ENCODE results near the gene NOC4L. TPM values are rescaled to one million over a fixed set of nuclear protein-coding genes. Genes with fewer than 3 reads are reported as not detected.
"Not testable (repeated sequence)": the region's sequence is repeated elsewhere in the genome, so short reads cannot be mapped to it uniquely, and the experiment has no call there.

The NOC4L gene
- total RNA-seq, 1 experiment from 2014 or later = 11.4 TPM

DNA sequence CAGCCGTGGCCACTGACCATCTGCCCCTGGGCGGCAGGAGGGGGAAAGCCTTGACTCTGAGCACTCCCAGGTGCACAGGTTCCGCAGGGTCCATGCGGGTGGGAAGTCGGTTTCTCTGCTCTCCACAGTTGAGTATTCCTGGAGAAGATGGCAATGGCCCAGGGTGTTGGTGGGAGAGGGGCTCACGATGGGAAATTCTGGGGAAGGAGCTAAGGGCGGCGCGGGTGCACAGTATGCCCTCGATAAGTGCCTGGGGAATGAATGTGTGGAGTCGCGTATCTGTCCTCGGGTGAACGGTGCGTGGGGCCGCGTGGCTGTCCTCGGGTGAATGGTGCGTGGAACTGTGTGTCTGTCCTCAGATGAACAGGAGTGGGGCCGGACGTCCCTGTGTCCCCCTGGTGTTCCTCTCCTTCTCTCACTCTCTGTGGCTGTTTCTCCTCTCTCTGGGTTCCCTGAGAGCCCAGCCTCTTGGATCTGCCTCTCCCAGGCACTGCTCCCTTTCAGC lies 38.0 kb downstream of the NOC4L start:
- DNase-seq (ENCODE audit: low read depth, low spot score) = no peak
- in situ Hi-C loops (cut with HindIII; ENCODE audit: low pct_unique_long_range_greater_than_20kb, low sequenced_read_pairs) = no loop called here

DNA sequence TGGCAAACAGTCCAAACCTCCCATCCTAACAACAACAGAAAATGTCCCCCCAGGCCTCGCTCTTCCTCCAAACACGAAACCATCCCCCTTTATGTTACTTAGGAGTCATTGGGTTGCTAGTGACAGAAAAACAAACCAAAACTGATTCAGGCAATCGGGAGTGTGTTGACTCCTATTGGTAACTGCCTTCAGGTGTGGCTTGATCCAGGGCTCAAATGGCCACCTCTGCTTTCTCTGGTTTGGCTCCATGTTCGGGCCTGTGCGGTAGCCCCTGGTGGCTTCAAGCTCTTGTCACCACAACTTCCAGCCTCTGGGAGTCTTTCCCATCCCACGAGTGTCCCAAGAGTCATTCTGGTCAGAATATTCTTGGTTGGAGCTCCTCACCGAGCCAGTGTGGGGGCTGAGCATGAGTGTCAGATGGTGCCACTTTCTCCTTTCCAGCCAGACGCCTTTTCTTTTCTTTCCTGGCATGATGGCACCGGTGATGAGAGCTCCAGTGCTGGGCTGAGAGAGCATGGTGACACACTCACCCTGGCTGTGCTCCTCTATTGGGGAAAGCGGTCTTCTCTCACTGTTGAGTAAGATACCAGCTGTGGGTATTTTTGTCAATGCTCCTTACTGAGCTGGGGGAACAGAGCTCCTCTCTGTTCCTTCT lies 38.6 kb downstream of the NOC4L start:
- in situ Hi-C loops (cut with HindIII; ENCODE audit: low pct_unique_long_range_greater_than_20kb, low sequenced_read_pairs) = no loop called here
- DNase-seq (ENCODE audit: low read depth, low spot score) = peak; percentile 37

DNA sequence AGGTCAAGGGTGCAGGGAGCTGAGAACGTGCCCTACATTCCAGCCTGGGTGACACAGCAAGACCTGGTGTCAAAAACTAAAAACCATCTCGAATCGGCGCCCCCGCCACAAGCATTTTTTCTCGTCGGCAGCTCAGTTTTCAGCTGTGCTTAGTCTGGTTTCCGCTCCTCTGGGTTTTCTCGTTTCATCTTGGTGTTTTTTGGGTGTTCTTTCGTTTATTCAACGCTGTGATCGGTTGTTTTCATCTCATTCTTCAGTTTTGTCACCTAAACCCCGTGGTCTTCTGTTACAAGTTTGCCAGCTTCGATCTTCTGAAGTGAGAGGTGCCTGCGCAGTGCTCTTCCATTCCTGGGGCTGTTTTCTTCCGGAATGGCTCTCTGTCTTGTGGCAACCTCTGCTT lies 41.4 kb downstream of the NOC4L start:
- in situ Hi-C loops (cut with HindIII; ENCODE audit: low pct_unique_long_range_greater_than_20kb, low sequenced_read_pairs) = no loop called here

DNA sequence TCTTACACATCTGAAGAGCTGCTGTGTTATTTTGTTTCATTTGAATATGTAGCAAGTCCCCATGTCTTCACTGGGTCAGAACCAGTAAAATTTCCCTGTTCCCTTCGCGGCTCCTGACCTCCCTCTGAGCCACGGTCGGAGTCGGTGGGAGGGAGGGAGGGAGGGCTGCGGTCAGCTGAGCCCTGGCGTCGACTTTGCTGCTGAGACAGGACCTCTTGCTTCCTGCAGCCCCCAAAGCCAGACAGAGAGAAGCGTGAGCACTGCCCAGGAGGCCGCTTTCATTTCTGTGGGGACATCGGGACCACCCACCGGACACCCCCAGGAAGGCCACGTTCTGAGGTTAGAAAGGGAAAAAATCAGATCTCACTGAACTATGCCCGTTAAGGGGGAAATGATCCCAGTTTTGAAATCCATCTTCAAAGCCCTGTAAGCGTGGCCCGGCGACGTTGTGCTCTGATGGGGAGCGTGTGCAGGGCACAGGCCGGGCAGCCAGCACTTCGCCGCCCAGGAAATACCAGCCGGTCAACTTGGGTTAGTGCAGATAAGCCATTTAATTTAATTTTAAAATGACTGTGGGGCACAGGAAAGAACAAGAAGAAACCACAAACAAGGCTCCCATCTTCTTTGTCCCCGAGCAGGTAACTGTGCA lies 42.1 kb downstream of the NOC4L start:
- DNase-seq (ENCODE audit: low read depth, low spot score) = no peak
- in situ Hi-C loops (cut with HindIII; ENCODE audit: low pct_unique_long_range_greater_than_20kb, low sequenced_read_pairs) = no loop called here

More for the DNA sequence above, 41.4 kb downstream of the NOC4L start:
- DNase-seq (ENCODE audit: low read depth, low spot score) = no peak

DNA sequence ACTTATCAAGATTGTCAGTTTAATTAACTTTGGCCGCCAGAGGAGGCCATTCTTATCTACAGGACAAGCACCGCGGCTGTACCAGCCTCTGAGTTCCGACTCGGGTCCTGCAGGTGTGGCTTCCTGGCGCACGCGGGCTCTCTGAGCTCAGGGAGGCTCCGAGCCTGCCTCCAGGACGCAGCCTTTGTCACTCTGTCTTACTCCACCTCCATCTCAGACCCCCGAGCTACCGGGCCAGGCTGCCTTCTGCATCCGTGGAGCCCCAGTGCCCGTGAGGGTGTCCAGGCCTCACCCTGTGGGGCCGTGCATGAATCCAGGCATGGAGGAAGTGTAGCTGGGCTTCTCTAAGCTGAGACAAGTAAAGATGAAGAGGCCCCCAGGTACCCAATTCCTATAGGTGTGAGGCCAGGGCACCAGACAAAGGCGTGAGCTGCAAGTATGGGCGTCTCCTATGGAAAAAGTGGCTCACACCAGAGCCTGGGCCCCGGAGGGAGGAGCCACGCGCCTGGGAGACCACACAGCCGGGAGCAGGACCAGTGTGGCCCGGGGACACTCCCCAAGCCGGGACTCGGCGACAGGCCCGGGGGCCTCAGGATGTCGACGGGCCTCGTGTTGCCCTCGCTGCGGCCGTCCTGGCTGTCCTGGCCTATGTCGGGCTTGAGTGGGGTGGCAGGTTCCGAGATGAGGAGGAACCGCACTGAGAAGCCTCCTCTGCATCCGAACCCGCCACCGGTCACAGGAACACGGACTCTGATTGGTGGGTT lies 42.8 kb downstream of the NOC4L start:
- in situ Hi-C loops (cut with HindIII; ENCODE audit: low pct_unique_long_range_greater_than_20kb, low sequenced_read_pairs) = no loop called here

DNA sequence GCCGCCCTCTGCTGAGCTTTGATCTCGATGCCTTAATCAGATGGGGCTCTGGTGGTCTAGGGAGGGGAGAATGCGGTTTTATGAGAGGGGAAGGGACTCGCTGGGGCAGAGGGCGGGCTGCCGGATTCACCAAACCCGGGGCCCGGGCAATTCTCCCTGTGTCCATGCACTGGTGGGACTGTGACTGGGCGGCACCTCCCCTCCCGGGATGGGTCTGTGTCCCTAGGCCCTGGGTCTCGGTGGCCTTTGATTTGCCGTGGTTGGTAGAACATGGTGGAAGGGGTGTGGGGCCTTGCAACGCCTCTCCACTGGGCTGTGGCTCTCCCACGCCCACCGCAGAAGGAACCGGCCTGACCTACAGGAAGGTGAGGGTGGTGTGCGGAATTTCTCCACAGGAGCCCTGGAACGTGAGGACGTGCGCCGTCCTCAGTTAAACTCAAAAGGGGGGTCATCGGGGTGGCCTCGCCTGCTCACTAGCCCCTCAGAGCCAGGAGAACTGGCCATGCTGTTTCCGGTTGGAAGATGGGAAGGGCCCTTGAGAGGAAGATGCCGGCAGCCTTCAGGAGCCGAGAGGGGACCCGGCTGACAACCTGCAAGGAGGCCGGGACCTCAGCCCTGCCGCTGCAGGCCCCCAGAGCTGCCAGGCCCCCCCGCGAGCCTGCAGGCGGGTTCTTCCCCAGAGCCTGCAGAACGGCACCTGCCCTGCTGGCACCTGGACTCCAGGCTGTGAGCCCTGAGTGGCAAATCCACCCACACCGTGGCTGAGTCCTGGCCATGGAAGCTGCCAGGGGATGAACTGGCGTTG lies 43.6 kb downstream of the NOC4L start:
- no peak for DNase-seq (ENCODE audit: low read depth, low spot score)
- in situ Hi-C loops (cut with HindIII; ENCODE audit: low pct_unique_long_range_greater_than_20kb, low sequenced_read_pairs) = no loop called here

More for the DNA sequence above, 42.8 kb downstream of the NOC4L start:
- DNase-seq (ENCODE audit: low read depth, low spot score) = no peak

DNA sequence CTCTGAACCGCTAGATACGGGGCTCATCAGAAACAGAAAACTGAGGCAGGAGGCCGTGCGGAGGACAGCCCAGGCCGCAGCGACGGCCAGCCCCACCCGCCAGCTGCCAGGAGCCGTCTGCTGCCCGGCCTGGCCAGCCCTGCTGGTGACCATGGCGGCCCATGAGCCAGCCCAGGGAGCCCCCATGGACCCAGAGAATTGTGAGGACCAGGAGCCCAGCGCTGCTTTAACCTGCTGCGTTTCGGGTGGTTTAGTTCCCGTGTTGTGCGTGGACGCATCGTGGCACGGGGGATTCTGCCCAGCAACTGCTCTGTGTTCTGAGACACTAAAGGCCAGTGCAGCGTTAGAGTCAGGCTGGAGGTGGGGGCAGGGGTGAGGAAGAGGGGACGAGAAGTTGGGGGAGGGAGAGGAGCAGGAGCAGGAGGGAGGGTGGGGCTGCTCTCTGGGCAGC lies 44.2 kb downstream of the NOC4L start:
- DNase-seq (ENCODE audit: low read depth, low spot score) = no peak
- in situ Hi-C loops (cut with HindIII; ENCODE audit: low pct_unique_long_range_greater_than_20kb, low sequenced_read_pairs) = no loop called here

DNA sequence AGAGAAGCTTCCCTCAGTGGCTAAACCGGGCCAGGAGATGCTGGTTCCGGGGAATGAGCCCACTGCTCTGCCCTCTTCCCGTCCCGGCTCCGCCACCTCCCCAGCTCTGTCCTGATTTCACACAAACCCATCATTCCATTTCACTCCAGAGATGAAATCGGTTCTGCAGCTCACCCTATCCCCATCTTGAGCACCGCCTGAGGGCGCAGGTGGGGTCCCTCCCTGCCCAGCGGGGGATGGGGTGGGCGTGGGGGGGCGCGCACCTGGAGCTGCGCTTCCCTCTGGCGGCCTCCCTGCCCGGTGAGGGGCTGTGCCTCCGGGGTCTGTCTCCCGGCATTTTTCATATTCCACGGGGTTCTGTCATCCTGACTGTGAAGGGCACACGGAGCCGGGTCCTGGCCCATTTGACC lies 44.7 kb downstream of the NOC4L start:
- in situ Hi-C loops (cut with HindIII; ENCODE audit: low pct_unique_long_range_greater_than_20kb, low sequenced_read_pairs) = no loop called here
- DNase-seq (ENCODE audit: low read depth, low spot score) = no peak

DNA sequence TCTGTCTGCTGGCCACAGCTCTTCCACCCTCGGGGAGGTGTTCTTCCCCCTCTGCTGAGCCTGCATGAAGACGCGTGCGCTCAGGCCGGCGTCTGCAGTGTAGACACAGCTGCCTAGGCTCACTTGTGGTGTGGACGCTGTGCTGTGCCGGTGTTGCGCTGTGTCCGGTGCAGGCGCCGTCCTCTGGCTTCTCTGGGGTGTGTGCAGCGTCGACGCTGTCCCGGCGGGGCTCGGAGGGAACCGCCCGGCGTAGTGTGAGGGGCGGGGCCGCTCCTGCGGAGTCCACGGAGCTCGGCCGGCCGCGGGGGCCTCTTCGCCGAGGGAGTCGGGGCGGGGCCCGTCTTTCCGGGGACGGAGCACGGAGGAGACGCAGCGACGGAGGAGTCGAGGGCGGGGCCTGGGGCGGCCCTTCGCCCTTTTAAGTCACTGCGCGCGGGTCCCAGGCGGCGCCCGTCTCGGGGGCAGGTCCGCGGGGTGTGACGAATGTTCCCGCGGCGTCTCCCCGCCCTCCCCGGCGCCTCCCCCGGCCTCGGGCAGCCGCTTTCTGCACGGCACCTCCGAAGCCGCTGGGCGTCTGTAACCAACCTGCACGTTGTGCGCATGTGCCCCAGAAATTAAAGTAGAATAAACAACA lies 45.2 kb downstream of the NOC4L start:
- peak; percentile 81 for DNase-seq (ENCODE audit: low read depth, low spot score)
- in situ Hi-C loops (cut with HindIII; ENCODE audit: low pct_unique_long_range_greater_than_20kb, low sequenced_read_pairs) = no loop called here

DNA sequence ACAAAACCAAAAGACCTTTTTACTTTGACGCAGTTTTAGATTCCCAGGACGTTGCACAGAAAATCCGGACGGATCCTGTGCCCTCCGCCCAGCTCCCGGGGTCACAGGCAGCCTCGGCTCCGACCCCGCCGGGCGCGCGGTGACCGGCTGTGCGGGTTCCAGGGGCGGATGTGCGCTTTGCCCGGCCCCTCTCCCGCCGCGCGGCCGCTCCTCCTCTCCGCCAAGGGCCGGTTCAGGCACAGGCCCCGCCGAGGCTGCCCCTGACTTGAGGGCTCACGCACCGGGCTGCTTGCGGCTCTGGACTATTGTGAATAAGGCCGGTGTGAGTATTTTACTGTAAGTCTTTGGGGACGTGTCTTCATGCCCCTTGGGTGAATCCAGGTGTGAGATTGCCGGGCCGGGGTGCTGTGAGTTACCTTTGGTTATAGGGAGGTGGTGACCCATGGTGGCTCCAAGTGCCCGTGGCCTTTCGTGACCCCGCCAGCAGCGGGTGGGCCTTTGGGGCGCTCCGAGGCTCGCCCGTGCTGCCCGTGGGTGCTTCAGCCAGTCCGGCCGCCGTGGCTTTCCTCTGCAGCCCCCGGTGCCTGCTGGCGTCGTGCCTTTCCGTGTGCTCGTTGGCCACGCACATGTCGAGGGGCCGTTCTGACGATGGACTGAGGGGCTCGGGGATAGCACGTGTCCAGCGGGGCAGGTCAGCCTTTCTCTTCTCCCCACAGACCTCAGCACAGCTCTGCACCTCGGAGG lies 45.9 kb downstream of the NOC4L start:
- no peak for DNase-seq (ENCODE audit: low read depth, low spot score)
- in situ Hi-C loops (cut with HindIII; ENCODE audit: low pct_unique_long_range_greater_than_20kb, low sequenced_read_pairs) = no loop called here

DNA sequence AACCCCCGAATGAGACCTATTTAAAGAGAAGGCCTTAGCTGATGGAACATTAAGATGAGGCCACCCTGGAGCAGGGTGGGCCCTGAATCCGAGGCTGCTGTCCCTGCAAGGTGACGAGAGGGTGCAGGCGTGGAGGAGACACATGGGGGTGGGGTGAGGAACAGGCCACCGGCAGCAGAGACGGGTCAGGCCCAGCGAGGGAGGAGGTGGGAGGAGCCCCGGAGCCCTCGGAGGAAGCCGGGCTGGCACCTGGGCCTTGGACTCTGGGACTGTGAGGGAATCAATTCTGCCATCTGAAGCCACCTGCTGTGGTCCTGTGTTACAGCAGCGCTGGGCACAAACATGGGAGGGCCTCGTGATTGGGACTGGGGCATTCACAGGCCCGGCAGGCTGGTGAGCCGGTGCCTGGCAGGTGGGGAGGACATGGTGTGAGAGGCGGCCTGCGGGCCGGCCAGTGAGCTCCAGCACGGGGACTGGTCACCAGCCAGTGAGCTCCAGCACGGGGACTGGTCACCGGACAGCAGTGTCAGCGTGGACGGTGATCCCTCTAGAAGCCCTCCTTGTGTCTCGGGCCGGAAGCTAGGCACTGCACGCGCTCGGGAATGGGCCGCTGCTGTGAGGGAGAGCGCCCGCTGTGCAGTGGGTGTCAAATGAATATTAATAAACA lies 46.7 kb downstream of the NOC4L start:
- no peak for DNase-seq (ENCODE audit: low read depth, low spot score)
- in situ Hi-C loops (cut with HindIII; ENCODE audit: low pct_unique_long_range_greater_than_20kb, low sequenced_read_pairs) = no loop called here

DNA sequence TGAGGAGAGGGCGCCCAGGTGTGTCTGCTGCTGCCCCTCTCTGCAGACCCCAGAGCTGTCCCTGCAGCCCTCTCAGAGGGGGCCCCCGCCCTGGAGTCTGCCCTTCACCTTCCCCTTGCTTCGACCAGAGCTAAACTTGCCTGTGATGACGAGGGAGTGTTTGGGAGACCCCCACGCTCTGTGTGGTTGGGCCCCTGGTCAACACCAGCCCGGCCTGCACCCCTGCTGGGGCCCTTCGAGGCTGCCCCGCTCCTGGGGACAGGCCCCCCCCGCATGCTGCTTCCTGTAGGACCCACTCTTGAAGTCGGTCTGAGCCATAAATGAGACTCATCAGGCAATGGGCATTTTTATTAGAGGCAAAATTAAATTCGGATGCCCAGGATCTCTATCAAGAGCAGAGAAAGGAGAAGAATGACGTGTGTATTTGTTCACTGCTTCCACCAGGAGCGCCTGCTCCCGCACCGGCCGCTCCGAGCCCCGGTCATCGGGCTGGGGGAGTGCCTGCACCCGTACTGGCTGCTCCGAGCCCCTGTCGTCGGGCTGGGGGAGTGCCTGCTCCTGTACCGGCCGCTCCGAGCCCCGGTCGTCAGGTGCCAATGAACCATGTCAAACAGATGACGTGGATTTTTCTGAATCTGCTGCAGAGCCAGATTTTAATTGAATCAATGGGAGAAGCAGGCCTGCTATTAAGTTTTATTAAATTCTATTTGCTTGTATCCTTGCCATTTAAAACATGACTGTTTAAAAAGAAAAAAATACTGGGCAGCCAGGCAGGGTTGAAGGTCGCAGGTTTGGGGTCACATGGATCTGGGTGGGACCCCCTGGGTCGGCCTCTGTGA lies 47.7 kb downstream of the NOC4L start:
- no peak for DNase-seq (ENCODE audit: low read depth, low spot score)
- in situ Hi-C loops (cut with HindIII; ENCODE audit: low pct_unique_long_range_greater_than_20kb, low sequenced_read_pairs) = no loop called here

DNA sequence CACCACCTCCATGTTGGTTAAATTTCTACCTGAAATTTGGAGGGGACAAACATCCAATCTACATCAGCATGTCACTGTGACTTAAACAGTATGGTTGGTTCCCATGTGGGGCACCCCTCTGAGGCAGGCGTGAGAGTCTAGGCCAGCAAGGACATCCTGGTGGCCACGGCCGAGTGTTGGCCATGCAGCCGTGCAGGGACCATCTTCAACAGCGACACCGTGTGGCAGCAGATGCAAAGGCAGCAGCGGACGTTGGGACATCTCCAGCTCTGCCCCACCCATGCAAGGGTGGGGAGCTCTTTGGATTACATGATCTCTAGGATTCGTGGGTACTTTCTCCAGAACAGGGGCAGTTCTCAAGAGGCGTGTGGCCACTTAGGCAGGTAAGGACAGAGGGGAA lies 49.8 kb downstream of the NOC4L start:
- DNase-seq (ENCODE audit: low read depth, low spot score) = peak; percentile 34
- in situ Hi-C loops (cut with HindIII; ENCODE audit: low pct_unique_long_range_greater_than_20kb, low sequenced_read_pairs) = no loop called here

DNA sequence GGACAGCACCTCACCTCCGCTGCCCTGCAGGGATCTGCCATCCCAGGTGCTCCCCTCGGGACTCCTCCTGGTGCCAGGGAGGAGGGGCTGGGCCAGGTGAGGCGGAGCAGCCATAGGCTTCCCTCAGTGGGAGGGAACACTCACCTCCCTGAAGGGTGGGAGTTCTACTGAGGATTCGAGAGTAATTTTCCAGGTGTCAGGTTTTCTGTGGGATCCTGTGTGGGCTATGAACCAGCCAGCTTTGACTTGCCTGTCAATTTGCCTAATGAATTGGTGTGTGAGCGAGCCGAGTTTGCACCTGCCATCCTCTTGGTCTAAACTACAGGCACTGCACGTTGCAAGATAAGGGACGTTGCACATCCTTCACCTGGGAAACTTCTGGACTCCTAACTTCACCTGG lies 50.3 kb downstream of the NOC4L start:
- DNase-seq (ENCODE audit: low read depth, low spot score) = no peak
- in situ Hi-C loops (cut with HindIII; ENCODE audit: low pct_unique_long_range_greater_than_20kb, low sequenced_read_pairs) = no loop called here

DNA sequence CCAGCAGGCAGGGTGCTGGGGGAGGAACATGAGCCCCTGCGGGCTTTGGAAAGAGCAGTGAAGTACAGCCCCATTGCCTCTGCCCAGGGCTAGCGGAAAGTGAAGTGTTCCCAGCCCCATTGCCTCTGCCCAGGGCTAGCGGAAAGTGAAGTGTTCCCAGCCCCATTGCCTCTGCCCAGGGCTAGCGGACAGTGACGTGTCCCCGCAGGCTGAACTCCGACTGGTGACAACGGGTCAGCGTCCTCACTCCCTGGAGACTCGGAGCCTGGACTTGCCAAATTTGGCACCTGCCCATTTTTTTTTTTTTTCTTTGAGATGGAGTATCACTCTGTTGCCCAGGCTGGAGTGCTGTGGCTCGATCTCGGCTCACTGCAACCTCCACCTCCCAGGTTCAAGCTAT lies 51.0 kb downstream of the NOC4L start:
- in situ Hi-C loops (cut with HindIII; ENCODE audit: low pct_unique_long_range_greater_than_20kb, low sequenced_read_pairs); DNase-seq (ENCODE audit: low read depth, low spot score): not testable (repeated sequence)

Data from SK-MEL-5 (cell line).